PC-3 (cell line): ENCODE measurements around the gene LRRC8C. TPM values are rescaled to one million over a fixed set of nuclear protein-coding genes. Genes with fewer than 3 reads are reported as not detected.

Source experiments
- ATAC-seq: fragments of 200-7000 bp; cut with Tn5 transposase; 2 replicates; pipeline ENCODE4 v1.9.1; 2020; ENCODE audit warnings: mild to moderate bottlenecking, moderate library complexity
- BruUV-seq: library from RNA; stranded (reverse); fragments of 400-500 nt; replicated peaks from 2 replicates; lab custom pipeline; 2021; lab: Mats Ljungman, UMichigan
- CTCF ChIA-PET: fragments of 300-600 bp; sonication (Branson Sonifier 250); formaldehyde crosslinking; loops from one replicate; lab custom pipeline; 2022; ENCODE audit warnings: antibody characterized with exemption; lab: Charles Lee
- POLR2A ChIA-PET: fragments of 300-600 bp; sonication (Branson Sonifier 250); formaldehyde crosslinking; loops from one replicate; lab custom pipeline; 2022; ENCODE audit warnings: antibody characterized with exemption; ENCODE audit not compliant: unreplicated experiment; lab: Charles Lee
- DNase-seq: peaks from one replicate; pipeline ENCODE4 v3.0.0-alpha.2; 2015
- H2AFZ ChIP-seq: fragments of 300-600 bp; sonication (generic); 2 replicates; pipeline ENCODE4 v1.6.0; 2016; ENCODE audit warnings: antibody characterized with exemption, low read length
- H3F3A ChIP-seq: fragments of 300-600 bp; sonication (generic); one replicate; pipeline ENCODE4 v1.6.0; 2017; ENCODE audit warnings: antibody characterized with exemption, low read length, control low read depth, mild to moderate bottlenecking; ENCODE audit not compliant: unreplicated experiment
- H3K27ac ChIP-seq: fragments of 300-600 bp; sonication (generic); 2 replicates; pipeline ENCODE4 v1.5.1; 2016; ENCODE audit warnings: mild to moderate bottlenecking, low read length
- H3K27me3 ChIP-seq: fragments of 300-600 bp; sonication (generic); 2 replicates; pipeline ENCODE4 v1.6.1; 2016; ENCODE audit warnings: low read length, mixed read lengths
- H3K36me3 ChIP-seq: fragments of 300-600 bp; sonication (generic); 2 replicates; pipeline ENCODE4 v1.6.1; 2016; ENCODE audit warnings: low read depth, mixed run types, low read length, mixed read lengths
- H3K4me1 ChIP-seq: fragments of 300-600 bp; sonication (generic); 2 replicates; pipeline ENCODE4 v1.5.1; 2016; ENCODE audit warnings: low read length; ENCODE audit not compliant: insufficient read depth
- H3K4me2 ChIP-seq: fragments of 300-600 bp; sonication (generic); 2 replicates; pipeline ENCODE4 v1.6.0; 2016; ENCODE audit warnings: low read length
- H3K4me3 ChIP-seq: fragments of 300-600 bp; sonication (generic); 2 replicates; pipeline ENCODE4 v1.5.1; 2016; ENCODE audit warnings: mild to moderate bottlenecking, low read length, mixed read lengths
- H3K79me2 ChIP-seq: fragments of 300-600 bp; sonication (generic); 2 replicates; pipeline ENCODE4 v1.6.1; 2017; ENCODE audit warnings: low read length, mixed read lengths
- H3K9ac ChIP-seq: fragments of 300-600 bp; sonication (generic); 2 replicates; pipeline ENCODE4 v1.6.0; 2016; ENCODE audit warnings: mild to moderate bottlenecking, low read length
- H3K9me2 ChIP-seq: fragments of 300-600 bp; sonication (generic); replicated peaks from 2 replicates; pipeline ENCODE4 v1.6.1; 2016; ENCODE audit warnings: mixed run types, low read length, mixed read lengths
- H3K9me3 ChIP-seq: fragments of 300-600 bp; sonication (generic); 2 replicates; pipeline ENCODE4 v1.6.1; 2016; ENCODE audit warnings: low read length, mixed read lengths
- H4K20me1 ChIP-seq: fragments of 300-600 bp; sonication (generic); 2 replicates; pipeline ENCODE4 v1.6.1; 2016; ENCODE audit warnings: low read length, mixed read lengths
- CTCF ChIP-seq: fragments of 300-600 bp; sonication (generic); conservative IDR thresholded peaks from 2 replicates; pipeline ENCODE4 v1.5.1; 2017; ENCODE audit warnings: antibody characterized with exemption, low read depth, mild to moderate bottlenecking, low read length
- EZH2 ChIP-seq: fragments of 300-600 bp; sonication (generic); IDR thresholded peaks from one replicate; pipeline ENCODE4 v1.6.1; 2017; ENCODE audit warnings: antibody characterized with exemption, mild to moderate bottlenecking, low read length; ENCODE audit not compliant: unreplicated experiment
- EZH2phosphoT487 ChIP-seq: fragments of 300-600 bp; sonication (generic); IDR thresholded peaks from 2 replicates; pipeline ENCODE4 v1.6.1; 2018; ENCODE audit warnings: mild to moderate bottlenecking, antibody characterized with exemption, low read length, borderline replicate concordance
- intact Hi-C: fragments of 100-400 bp; cut with micrococcal nuclease; formaldehyde crosslinking; loops from 2 replicates; pipeline ENCODE4 v1.9.0; 2023
- total RNA-seq: library from RNA; depleted of rRNA; stranded (reverse); fragments of >200 nt; gene quantifications from 2 replicates; pipeline ENCODE4 v1.2.3, GENCODE V29; 2014

LRRC8C gene
- total RNA-seq, 1 experiment from 2014 or later: 4.3 TPM

DNA sequence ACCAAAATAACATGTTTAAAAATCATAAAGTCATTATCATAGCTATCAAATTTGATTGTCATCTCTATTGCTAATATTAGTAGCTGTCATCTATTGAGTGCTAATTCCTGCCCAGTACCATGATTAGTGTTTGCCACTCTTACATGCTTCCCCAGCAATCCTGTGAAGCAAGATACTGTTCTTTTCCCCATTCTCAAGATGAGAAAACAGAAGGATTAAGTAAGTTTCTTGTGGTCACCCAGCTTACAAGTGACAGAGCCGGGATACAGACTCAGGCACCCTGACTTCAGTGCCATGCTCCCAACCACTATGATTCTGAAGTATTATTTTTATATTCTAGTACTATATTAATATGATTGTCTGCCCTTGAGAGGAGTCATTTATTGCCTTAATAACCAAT lies 36.5 kb downstream of the LRRC8C start:
- ChIA-PET POLR2A (no interaction called here), CTCF (no interaction called here)
- BruUV-seq: no TSS peak
- Histone ChIP-seq H3K9me3 (no peaks in the 10 kb centered on the region), H3K4me1 (peaks cover 23% of the 10 kb centered on the region), H3F3A (no peaks in the 10 kb centered on the region), H3K4me2 (no peak overlapping the region), H3K27ac (no peak overlapping the region), H3K4me3 (no peak overlapping the region), H3K36me3 (no peaks in the 10 kb centered on the region), H3K9me2 (no peaks in the 10 kb centered on the region), H4K20me1 (no peaks in the 10 kb centered on the region), H3K27me3 (no peaks in the 10 kb centered on the region), H2AFZ (no peak overlapping the region), H3K9ac (no peak overlapping the region), H3K79me2 (no peaks in the 10 kb centered on the region)
- intact Hi-C loops: no loop called here
- DNase-seq (no peak), ATAC-seq (no peak)
- TF ChIP-seq EZH2phosphoT487: no peak
- no peak for TF ChIP-seq EZH2
- TF ChIP-seq CTCF: no peak

GRCh38 chr1:89670163-89670562 lies 37.2 kb downstream of the LRRC8C start:
- Histone ChIP-seq H4K20me1 (no peaks in the 10 kb centered on the region), H3K79me2 (no peaks in the 10 kb centered on the region), H3K27me3 (no peaks in the 10 kb centered on the region), H3K9me3 (no peaks in the 10 kb centered on the region), H3F3A (no peaks in the 10 kb centered on the region), H3K4me1 (peaks cover 23% of the 10 kb centered on the region), H3K9me2 (no peaks in the 10 kb centered on the region), H3K4me3 (no peak overlapping the region), H3K4me2 (no peak overlapping the region), H3K9ac (no peak overlapping the region), H2AFZ (no peak overlapping the region), H3K36me3 (no peaks in the 10 kb centered on the region), H3K27ac (no peak overlapping the region)
- no peak for TF ChIP-seq CTCF
- TF ChIP-seq EZH2: no peak
- no peak for TF ChIP-seq EZH2phosphoT487
- no TSS peak for BruUV-seq
- ChIA-PET CTCF (no interaction called here), POLR2A (no interaction called here)
- intact Hi-C loops: no loop called here
- ATAC-seq (no peak), DNase-seq (no peak)

GRCh38 chr1:89670711-89671110 lies 37.8 kb downstream of the LRRC8C start:
- Histone ChIP-seq H3K4me3 (no peak overlapping the region), H3K9me2 (no peaks in the 10 kb centered on the region), H3K4me1 (peaks cover 23% of the 10 kb centered on the region), H3K9ac (no peak overlapping the region), H3K27ac (no peak overlapping the region), H2AFZ (no peak overlapping the region), H3K4me2 (no peak overlapping the region), H3K79me2 (no peaks in the 10 kb centered on the region), H4K20me1 (no peaks in the 10 kb centered on the region), H3K36me3 (no peaks in the 10 kb centered on the region), H3K9me3 (no peaks in the 10 kb centered on the region), H3F3A (no peaks in the 10 kb centered on the region), H3K27me3 (no peaks in the 10 kb centered on the region)
- TF ChIP-seq CTCF: no peak
- TF ChIP-seq EZH2: no peak
- TF ChIP-seq EZH2phosphoT487: no peak
- ChIA-PET CTCF (no interaction called here), POLR2A (no interaction called here)
- BruUV-seq: no TSS peak
- no peak for ATAC-seq
- intact Hi-C loops: no loop called here
- DNase-seq: no peak
